Peyer's patch (tissue), 4 donors: ENCODE results near the gene TUBGCP3.

Experiments used
- POLR2A ChIP-seq, 2 donors: fragments of 450-650 bp; IDR thresholded peaks; one replicate each; pipeline ENCODE4 v1.5.1; 2017; ENCODE audit warnings: antibody characterized with exemption in 2 of 2, mild to moderate bottlenecking in 2 of 2, moderate library complexity in 2 of 2
- TF ChIP-seq, protein P1 (sequence below), 6 experiments: fragments of 450-650 bp in 4 of 6; fragments of 200-600 bp in 2 of 6; sonication (generic) in 1 of 6; IDR thresholded peaks; one replicate each; pipeline ENCODE4 v1.5.1; 2017 to 2019; ENCODE audit warnings: antibody characterized with exemption in 6 of 6, mild to moderate bottlenecking in 3 of 6, moderate library complexity in 1 of 6

DNA sequence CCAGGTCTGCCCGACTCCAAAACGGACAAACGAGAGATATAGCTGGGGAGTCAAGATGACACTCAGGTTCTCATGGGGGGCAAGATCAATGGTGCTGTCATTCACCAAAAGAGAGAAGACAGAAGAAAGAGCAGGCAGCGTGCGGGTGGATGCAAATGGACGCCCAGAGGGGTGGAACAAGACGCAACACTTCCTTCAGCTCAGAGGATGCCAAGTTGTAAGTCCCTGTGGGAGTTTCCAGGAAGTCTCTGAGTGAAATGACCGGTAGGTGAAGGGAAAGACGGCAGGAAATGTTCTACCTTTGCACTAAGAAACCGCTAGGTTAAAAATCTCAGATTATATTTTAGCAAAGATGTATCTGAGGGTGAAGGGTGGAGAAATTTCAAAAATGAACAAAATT is 26.5 kb downstream of the TUBGCP3 start:
- TF ChIP-seq POLR2A (IDR thresholded peaks at IDR 0.05): no peak
- TF ChIP-seq, protein P1, sequence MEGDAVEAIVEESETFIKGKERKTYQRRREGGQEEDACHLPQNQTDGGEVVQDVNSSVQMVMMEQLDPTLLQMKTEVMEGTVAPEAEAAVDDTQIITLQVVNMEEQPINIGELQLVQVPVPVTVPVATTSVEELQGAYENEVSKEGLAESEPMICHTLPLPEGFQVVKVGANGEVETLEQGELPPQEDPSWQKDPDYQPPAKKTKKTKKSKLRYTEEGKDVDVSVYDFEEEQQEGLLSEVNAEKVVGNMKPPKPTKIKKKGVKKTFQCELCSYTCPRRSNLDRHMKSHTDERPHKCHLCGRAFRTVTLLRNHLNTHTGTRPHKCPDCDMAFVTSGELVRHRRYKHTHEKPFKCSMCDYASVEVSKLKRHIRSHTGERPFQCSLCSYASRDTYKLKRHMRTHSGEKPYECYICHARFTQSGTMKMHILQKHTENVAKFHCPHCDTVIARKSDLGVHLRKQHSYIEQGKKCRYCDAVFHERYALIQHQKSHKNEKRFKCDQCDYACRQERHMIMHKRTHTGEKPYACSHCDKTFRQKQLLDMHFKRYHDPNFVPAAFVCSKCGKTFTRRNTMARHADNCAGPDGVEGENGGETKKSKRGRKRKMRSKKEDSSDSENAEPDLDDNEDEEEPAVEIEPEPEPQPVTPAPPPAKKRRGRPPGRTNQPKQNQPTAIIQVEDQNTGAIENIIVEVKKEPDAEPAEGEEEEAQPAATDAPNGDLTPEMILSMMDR (IDR thresholded peaks at IDR 0.05): no peak
